Mesothelial cell of epicardium (in vitro differentiated cells): ENCODE measurements around the gene GARS1. TPM values are rescaled to one million over a fixed set of nuclear protein-coding genes. Genes with fewer than 3 reads are reported as not detected.
"Not testable (repeated sequence)": the region's sequence is repeated elsewhere in the genome, so short reads cannot be mapped to it uniquely, and the experiment has no call there.

Source experiments
- DNase-seq, 2 experiments: peaks; one replicate each; pipeline ENCODE4 v3.0.0; 2021; ENCODE audit warnings: low spot score in 2 of 2; ENCODE audit not compliant: unreplicated experiment in 2 of 2
- H3K27ac Mint-ChIP-seq: 2 replicates; pipeline ENCODE4 v1.8.0; 2021; ENCODE audit warnings: mixed read lengths
- H3K27me3 Mint-ChIP-seq: 2 replicates; pipeline ENCODE4 v1.8.0; 2021; ENCODE audit warnings: low read depth, mixed read lengths
- H3K36me3 Mint-ChIP-seq: 2 replicates; pipeline ENCODE4 v1.8.0; 2021; ENCODE audit warnings: mixed read lengths
- H3K4me1 Mint-ChIP-seq: 2 replicates; pipeline ENCODE4 v1.8.0; 2021; ENCODE audit warnings: mixed read lengths
- H3K4me3 Mint-ChIP-seq: 2 replicates; pipeline ENCODE4 v1.8.0; 2021; ENCODE audit warnings: mild to moderate bottlenecking, moderate library complexity, mixed read lengths
- H3K9me3 Mint-ChIP-seq: 2 replicates; pipeline ENCODE4 v1.8.0; 2021; ENCODE audit warnings: mixed read lengths
- total RNA-seq: library from RNA; stranded (reverse); gene quantifications from 3 replicates; pipeline ENCODE4 v1.2.1, GENCODE V29; 2021
- TF ChIP-seq, protein P1 (sequence below): fragments of 200-600 bp; sonication (generic); IDR thresholded peaks from one replicate; pipeline ENCODE4 v1.5.0; 2021; ENCODE audit warnings: antibody characterized with exemption; ENCODE audit not compliant: unreplicated experiment

GARS1 gene
- total RNA-seq, 1 donor from 2014 or later: 92.2 TPM

DNA sequence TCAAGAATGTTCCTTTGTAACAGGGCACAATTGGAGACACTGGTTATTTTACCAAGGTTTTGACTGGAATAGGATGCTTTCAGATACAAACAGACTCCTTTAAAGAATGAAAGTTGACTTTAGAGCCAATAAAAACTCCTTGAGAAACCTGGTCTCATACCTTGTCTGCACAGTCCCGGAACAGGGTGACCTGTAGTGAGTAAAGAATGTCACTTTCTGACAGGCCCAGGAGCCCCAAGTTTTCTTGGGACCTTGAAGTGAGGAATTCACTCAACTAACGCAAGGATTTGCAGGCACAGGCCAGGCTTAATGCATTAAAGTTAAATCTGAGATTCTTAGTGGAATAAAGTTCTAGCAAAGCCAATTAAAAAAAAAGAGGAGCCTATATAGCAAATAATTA is 11.5 kb upstream of the GARS1 start:
- no peak for DNase-seq
- Mint-ChIP-seq H3K4me1 (no peaks in the 10 kb centered on the region), H3K27ac (no peak overlapping the region), H3K9me3 (peaks cover 36% of the 10 kb centered on the region), H3K36me3 (peaks cover 72% of the 10 kb centered on the region), H3K27me3 (no peaks in the 10 kb centered on the region), H3K4me3 (no peak overlapping the region)
- TF ChIP-seq, protein P1, sequence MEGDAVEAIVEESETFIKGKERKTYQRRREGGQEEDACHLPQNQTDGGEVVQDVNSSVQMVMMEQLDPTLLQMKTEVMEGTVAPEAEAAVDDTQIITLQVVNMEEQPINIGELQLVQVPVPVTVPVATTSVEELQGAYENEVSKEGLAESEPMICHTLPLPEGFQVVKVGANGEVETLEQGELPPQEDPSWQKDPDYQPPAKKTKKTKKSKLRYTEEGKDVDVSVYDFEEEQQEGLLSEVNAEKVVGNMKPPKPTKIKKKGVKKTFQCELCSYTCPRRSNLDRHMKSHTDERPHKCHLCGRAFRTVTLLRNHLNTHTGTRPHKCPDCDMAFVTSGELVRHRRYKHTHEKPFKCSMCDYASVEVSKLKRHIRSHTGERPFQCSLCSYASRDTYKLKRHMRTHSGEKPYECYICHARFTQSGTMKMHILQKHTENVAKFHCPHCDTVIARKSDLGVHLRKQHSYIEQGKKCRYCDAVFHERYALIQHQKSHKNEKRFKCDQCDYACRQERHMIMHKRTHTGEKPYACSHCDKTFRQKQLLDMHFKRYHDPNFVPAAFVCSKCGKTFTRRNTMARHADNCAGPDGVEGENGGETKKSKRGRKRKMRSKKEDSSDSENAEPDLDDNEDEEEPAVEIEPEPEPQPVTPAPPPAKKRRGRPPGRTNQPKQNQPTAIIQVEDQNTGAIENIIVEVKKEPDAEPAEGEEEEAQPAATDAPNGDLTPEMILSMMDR: no peak

DNA sequence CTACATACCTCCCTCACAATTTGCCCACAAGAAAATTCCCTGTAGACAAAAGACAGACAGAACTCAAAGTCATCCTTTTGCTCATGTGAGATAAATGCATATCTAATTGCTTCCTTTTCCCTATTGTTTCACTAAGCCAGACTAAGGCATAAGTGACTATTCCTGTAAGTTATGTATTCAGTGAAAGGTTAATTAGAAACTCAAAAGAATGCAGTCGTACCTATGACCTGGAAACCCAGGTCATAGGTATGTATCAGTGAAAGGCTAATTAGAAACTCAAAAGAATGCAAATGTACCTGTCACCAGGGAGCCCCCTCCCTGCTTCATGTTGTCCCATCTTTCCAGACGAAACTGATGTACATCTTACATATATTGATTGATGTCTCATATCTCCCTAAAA is 10.3 kb upstream of the GARS1 start:
- TF ChIP-seq, protein P1: no peak
- Mint-ChIP-seq H3K27ac (no peak overlapping the region), H3K36me3 (peaks cover 66% of the 10 kb centered on the region), H3K27me3 (no peaks in the 10 kb centered on the region), H3K4me3 (no peak overlapping the region), H3K9me3 (peaks cover 29% of the 10 kb centered on the region), H3K4me1 (no peaks in the 10 kb centered on the region)
- no peak for DNase-seq

DNA sequence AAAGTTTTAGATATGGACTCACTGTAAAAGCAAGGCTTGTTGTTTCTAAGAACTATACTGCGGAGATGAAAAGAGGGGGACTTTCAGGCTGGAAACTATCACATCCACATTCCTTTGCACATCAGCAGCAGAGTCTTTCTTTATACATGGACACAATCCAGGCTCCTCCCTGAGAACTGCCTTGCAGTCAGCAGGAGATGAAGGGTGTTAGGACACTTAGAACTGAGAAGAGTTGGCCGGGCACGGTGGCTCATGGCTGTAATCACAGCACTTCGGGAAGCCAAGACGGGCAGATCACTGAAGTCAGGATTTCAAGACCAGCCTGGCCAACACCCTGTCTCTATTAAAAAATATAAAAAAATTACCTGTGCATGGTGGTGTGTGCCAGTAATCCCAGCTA is 9.7 kb upstream of the GARS1 start:
- Mint-ChIP-seq H3K4me3 (no peak overlapping the region), H3K27ac (no peak overlapping the region), H3K9me3 (peaks cover 27% of the 10 kb centered on the region), H3K4me1 (no peaks in the 10 kb centered on the region), H3K36me3 (peaks cover 64% of the 10 kb centered on the region), H3K27me3 (no peaks in the 10 kb centered on the region)
- DNase-seq: no peak
- TF ChIP-seq, protein P1: no peak

DNA sequence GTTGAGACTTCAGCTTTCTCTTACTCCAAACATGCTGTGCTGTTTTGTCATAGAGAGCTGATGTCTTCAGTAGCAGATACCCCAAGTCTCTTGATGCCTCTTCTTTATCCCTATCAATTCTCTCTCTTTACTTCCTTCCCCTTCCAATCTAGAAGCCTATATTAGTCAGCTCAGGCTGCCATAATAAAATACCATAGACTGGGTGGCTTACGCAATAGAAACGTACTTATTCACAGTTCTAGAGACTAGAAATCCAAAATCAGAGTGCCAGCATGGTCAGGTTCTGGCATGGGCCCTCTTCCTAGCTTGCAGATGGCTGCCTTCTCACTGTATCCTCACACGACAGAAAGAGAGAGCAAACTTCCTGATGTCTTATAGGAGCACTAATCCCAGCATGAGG is 9.0 kb upstream of the GARS1 start:
- no peaks in the 10 kb centered on the region for H3K4me1 Mint-ChIP-seq
- H3K27me3 Mint-ChIP-seq: no peaks in the 10 kb centered on the region
- peaks cover 21% of the 10 kb centered on the region for H3K9me3 Mint-ChIP-seq
- no peak for DNase-seq
- no peak overlapping the region for H3K27ac Mint-ChIP-seq
- H3K36me3 Mint-ChIP-seq: peaks cover 58% of the 10 kb centered on the region
- TF ChIP-seq, protein P1: no peak
- no peak overlapping the region for H3K4me3 Mint-ChIP-seq

DNA sequence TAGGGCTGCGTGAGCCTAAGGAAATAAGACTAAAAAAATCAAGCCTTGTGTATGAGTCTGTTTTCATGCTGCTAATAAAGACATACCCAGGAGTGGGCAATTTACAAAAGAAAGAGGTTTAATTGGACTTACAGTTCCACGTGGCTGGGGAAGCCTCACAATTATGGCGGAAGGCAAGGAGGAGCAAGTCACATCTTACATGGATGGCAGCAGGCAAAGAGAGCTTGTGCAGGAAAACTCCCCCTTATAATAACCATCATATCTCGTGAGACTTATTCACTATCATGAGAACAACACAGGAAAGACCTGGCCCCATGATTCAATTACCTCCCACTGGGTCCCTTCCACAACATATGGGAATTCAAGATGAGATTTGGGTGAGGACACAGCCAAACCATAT is 7.1 kb upstream of the GARS1 start:
- H3K27ac Mint-ChIP-seq, H3K27me3 Mint-ChIP-seq, H3K4me1 Mint-ChIP-seq, H3K4me3 Mint-ChIP-seq, DNase-seq: not testable (repeated sequence)
- H3K36me3 Mint-ChIP-seq: peaks cover 42% of the 10 kb centered on the region
- peaks cover 21% of the 10 kb centered on the region for H3K9me3 Mint-ChIP-seq

DNA sequence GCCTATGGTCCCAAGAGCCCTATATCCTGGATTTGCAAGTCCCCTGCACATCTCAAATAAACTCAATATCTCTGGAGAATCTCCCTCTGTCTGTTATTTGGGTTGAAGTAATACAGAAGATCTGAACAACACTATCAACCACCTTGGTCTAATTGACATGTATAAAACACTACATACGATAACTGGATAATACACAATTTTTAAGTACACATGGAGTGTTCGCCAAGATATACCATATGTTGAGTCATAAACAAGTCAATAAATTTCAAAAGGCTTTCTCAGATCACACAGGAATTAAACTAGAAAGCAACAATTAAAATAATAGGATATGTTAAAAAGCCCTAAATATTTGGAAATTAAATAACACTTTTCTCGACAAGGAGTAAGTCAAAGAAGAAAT is 5.6 kb upstream of the GARS1 start:
- TF ChIP-seq, protein P1: no peak
- Mint-ChIP-seq H3K27ac (no peak overlapping the region), H3K4me1 (peaks cover 6% of the 10 kb centered on the region), H3K36me3 (peaks cover 26% of the 10 kb centered on the region), H3K27me3 (no peaks in the 10 kb centered on the region), H3K4me3 (no peak overlapping the region), H3K9me3 (peaks cover 15% of the 10 kb centered on the region)
- no peak for DNase-seq
